HepG2 (cell line): Measurements from ENCODE around the gene MGA. TPM values are rescaled to one million over a fixed set of nuclear protein-coding genes. Genes with fewer than 3 reads are reported as not detected.

Experiments
- ATAC-seq: fragments of 200-7000 bp; cut with Tn5 transposase; 3 replicates; pipeline ENCODE4 v1.9.1; 2020; ENCODE audit warnings: mild to moderate bottlenecking, moderate library complexity
- BruUV-seq: library from RNA; stranded (reverse); fragments of 400-500 nt; replicated peaks from 2 replicates; lab custom pipeline; 2021; lab: Mats Ljungman, UMichigan
- CTCF ChIA-PET: fragments of 300-600 bp; formaldehyde crosslinking; extraction: SDS; loops from one replicate; lab custom pipeline; 2021; ENCODE audit warnings: low total read pairs, inconsistent platforms, low intra/inter-chr PET ratio; lab: Yijun Ruan, JAX
- POLR2A ChIA-PET: fragments of 350-600 bp; sonication (Branson Sonifier 250); formaldehyde crosslinking; loops from one replicate; lab custom pipeline; 2020; ENCODE audit warnings: antibody characterized with exemption, inconsistent platforms; lab: Yijun Ruan, JAX
- DNase-seq: peaks from one replicate; pipeline ENCODE4 v3.0.0-alpha.2; 2015; ENCODE audit warnings: low spot score
- FAIRE-seq: peaks from 3 replicates; lab custom pipeline; 2011; peaks lifted over from hg19 to GRCh38; lab: Jason Lieb, UNC
- H2AFZ ChIP-seq: one replicate; pipeline ENCODE4 v1.6.1; 2011; ENCODE audit warnings: low read length, inconsistent platforms
- H3K27ac ChIP-seq: fragments of 300-600 bp; 3 replicates; pipeline ENCODE4 v1.8.0; 2011; ENCODE audit warnings: mixed run types, mild to moderate bottlenecking, mixed read lengths, low read length, inconsistent platforms; ENCODE audit not compliant: insufficient read depth; ENCODE audit errors: extremely low read length
- H3K27me3 ChIP-seq, 2 experiments: fragments of 200-600 bp in 1 of 2; 2 replicates in 1 of 2; 3 replicates in 1 of 2; pipeline versions ENCODE4 v1.6.0 to v1.8.0; 2011; ENCODE audit warnings: low read length in 2 of 2, mild to moderate bottlenecking in 2 of 2, moderate library complexity in 2 of 2, inconsistent platforms in 1 of 2; ENCODE audit not compliant: insufficient read depth in 2 of 2, control insufficient read depth in 1 of 2
- H3K36me3 ChIP-seq, 2 experiments: fragments of 200-600 bp in 1 of 2; replicated peaks in 1 of 2; 2 replicates in 1 of 2; 3 replicates in 1 of 2; pipeline versions ENCODE4 v1.5.1 to v1.8.0; 2011; ENCODE audit warnings: low read length in 2 of 2, inconsistent platforms in 1 of 2; ENCODE audit not compliant: insufficient read depth in 2 of 2, control insufficient read depth in 1 of 2
- H3K4me1 ChIP-seq: 2 replicates; pipeline ENCODE4 v1.5.1; 2012; ENCODE audit warnings: low read length, inconsistent platforms; ENCODE audit not compliant: insufficient read depth
- H3K4me2 ChIP-seq: 2 replicates; pipeline ENCODE4 v1.6.0; 2011; ENCODE audit warnings: low read depth, low read length, inconsistent platforms
- H3K4me3 ChIP-seq, 3 experiments: fragments of 200-600 bp in 1 of 3; sonication (generic), shearing (Covaris generic) in 1 of 3; replicated peaks in 1 of 3; 2 replicates each; pipeline ENCODE4 v1.5.1; 2011 to 2016; ENCODE audit warnings: low read length in 3 of 3, inconsistent platforms in 2 of 3, low read depth in 2 of 3, mild to moderate bottlenecking in 2 of 3, control low read depth in 1 of 3, mixed read lengths in 1 of 3; ENCODE audit not compliant: insufficient read depth in 1 of 3
- H3K79me2 ChIP-seq: one replicate; pipeline ENCODE4 v1.6.1; 2011; ENCODE audit warnings: low read length, inconsistent platforms; ENCODE audit not compliant: insufficient read depth
- H3K9ac ChIP-seq: 2 replicates; pipeline ENCODE4 v1.6.0; 2011; ENCODE audit warnings: mild to moderate bottlenecking, low read depth, low read length, inconsistent platforms; ENCODE audit not compliant: insufficient read depth
- H3K9me3 ChIP-seq: 2 replicates; pipeline ENCODE4 v1.5.1; 2012; ENCODE audit warnings: mild to moderate bottlenecking, low read length
- H4K20me1 ChIP-seq: 2 replicates; pipeline ENCODE4 v1.6.0; 2011; ENCODE audit warnings: inconsistent platforms, mild to moderate bottlenecking, low read length, moderate library complexity; ENCODE audit not compliant: insufficient read depth
- FOXK1 ChIP-seq: sonication (generic); formaldehyde crosslinking; IDR thresholded peaks from 2 replicates; pipeline ENCODE4 v1.4.0; 2020; ENCODE audit warnings: low read depth, missing genetic modification reagents, borderline replicate concordance
- FOXP4 ChIP-seq: sonication (generic); formaldehyde crosslinking; IDR thresholded peaks from 2 replicates; pipeline ENCODE4 v1.4.0; 2020; ENCODE audit warnings: missing genetic modification reagents
- GATA4 ChIP-seq: sonication (generic); IDR thresholded peaks from 2 replicates; pipeline ENCODE4 v1.6.1; 2016; ENCODE audit warnings: antibody characterized with exemption, low read depth, borderline replicate concordance
- NFKBIZ ChIP-seq: IDR thresholded peaks from 2 replicates; pipeline ENCODE4 v1.6.1; 2018; ENCODE audit warnings: missing genetic modification reagents, missing compliant biosample characterization
- PRDM10 ChIP-seq: sonication (generic); formaldehyde crosslinking; IDR thresholded peaks from 2 replicates; pipeline ENCODE4 v1.4.0; 2020; ENCODE audit warnings: low read depth, missing genetic modification reagents
- SALL2 ChIP-seq: sonication (generic); formaldehyde crosslinking; IDR thresholded peaks from 2 replicates; pipeline ENCODE4 v1.8.1; 2023; ENCODE audit warnings: mild to moderate bottlenecking, missing genetic modification reagents, inconsistent platforms
- SRY ChIP-seq: sonication (generic); formaldehyde crosslinking; IDR thresholded peaks from 2 replicates; pipeline ENCODE4 v1.8.0; 2022; ENCODE audit warnings: mild to moderate bottlenecking, missing genetic modification reagents
- SUZ12 ChIP-seq: fragments of 150-350 bp; IDR thresholded peaks from 2 replicates; pipeline ENCODE4 v1.6.1; 2014; ENCODE audit warnings: low read depth, low read length
- TOPORS ChIP-seq: sonication (generic); formaldehyde crosslinking; IDR thresholded peaks from 2 replicates; pipeline ENCODE4 v1.8.0; 2023; ENCODE audit warnings: mild to moderate bottlenecking, missing genetic modification reagents
- WIZ ChIP-seq: sonication (generic); formaldehyde crosslinking; IDR thresholded peaks from 2 replicates; pipeline ENCODE4 v1.5.1; 2020; ENCODE audit warnings: mild to moderate bottlenecking, missing genetic modification reagents
- ZBTB10 ChIP-seq: sonication (generic); formaldehyde crosslinking; IDR thresholded peaks from 2 replicates; pipeline ENCODE4 v1.4.0; 2020; ENCODE audit warnings: missing genetic modification reagents, borderline replicate concordance
- ZFP36 ChIP-seq: fragments of 150-350 bp; IDR thresholded peaks from 2 replicates; pipeline ENCODE4 v1.6.1; 2018; ENCODE audit warnings: borderline replicate concordance, low read length, low read depth; ENCODE audit not compliant: partially characterized antibody
- ZNF775 ChIP-seq: sonication (generic); formaldehyde crosslinking; IDR thresholded peaks from 2 replicates; pipeline ENCODE4 v1.4.0; 2020; ENCODE audit warnings: missing genetic modification reagents, mild to moderate bottlenecking, moderate library complexity, borderline replicate concordance
- ZNF878 ChIP-seq: sonication (generic); formaldehyde crosslinking; IDR thresholded peaks from 2 replicates; pipeline ENCODE4 v1.8.1; 2023; ENCODE audit warnings: mild to moderate bottlenecking, missing genetic modification reagents, moderate library complexity
- ZSCAN31 ChIP-seq: sonication (generic); formaldehyde crosslinking; IDR thresholded peaks from 2 replicates; pipeline ENCODE4 v1.5.0; 2020; ENCODE audit warnings: low read depth, mild to moderate bottlenecking, missing genetic modification reagents
- WGBS: methylation state at CpG from one replicate; pipeline ENCODE4 v1.1.6; 2017; ENCODE audit warnings: low lambda C conversion rate; 5-methylcytosine and 5-hydroxymethylcytosine counted together
- in situ Hi-C: cut with HindIII; loops from 2 replicates; pipeline ENCODE4 v1.10.0; 2017; ENCODE audit warnings: low pct_unique_long_range_greater_than_20kb; ENCODE audit not compliant: extremely low pct_ligation_motif_present
- intact Hi-C: fragments of 100-400 bp; cut with micrococcal nuclease; formaldehyde crosslinking; loops from one replicate; pipeline ENCODE4 v1.10.0; 2022; ENCODE audit not compliant: unreplicated experiment
- polyA plus RNA-seq, 8 experiments: library from polyadenylated mRNA; depleted of rRNA in 3 of 8; stranded (reverse) in 7 of 8; unstranded in 1 of 8; fragments of >200 nt; fragmentation: Illumina TruSeq in 4 of 8; extraction: Trizol in 4 of 8; gene quantifications; 2 replicates each; pipeline versions ENCODE4 v1.2.1 to v1.2.3, GENCODE V29; 2011 to 2016; ENCODE audit warnings: low read depth in 4 of 8, missing spikeins in 1 of 8, mixed read lengths in 1 of 8; ENCODE audit not compliant: insufficient read depth in 1 of 8
- total RNA-seq, 5 experiments: library from RNA; depleted of rRNA; stranded (reverse); fragments of >200 nt; fragmentation: Illumina TruSeq; extraction: Trizol; gene quantifications; 2 replicates each; pipeline ENCODE4 v1.2.3, GENCODE V29; 2016; ENCODE audit warnings: low read depth in 1 of 5

Gene MGA
- total and polyA plus RNA-seq, 2 of the 13 experiments (the other 11 are each of a cell fraction or from before 2014, with no cell fraction given) = 5.3 to 59.0 TPM

GRCh38 chr15:41656188-41656587, 4.0 kb upstream of the MGA start (continued):
- no peak for TF ChIP-seq PRDM10 (CRISPR knock-in tag)
- TF ChIP-seq ZNF775 (CRISPR knock-in tag) = no peak

- Histone ChIP-seq H2AFZ (no peak overlapping the region), H3K27ac (peak overlapping the region; percentile 1), H4K20me1 (peaks cover 23% of the 10 kb centered on the region), H3K4me3 (no peak overlapping the region), H3K9me3 (no peaks in the 10 kb centered on the region), H3K4me1 (peaks cover 50% of the 10 kb centered on the region), H3K4me2 (no peak overlapping the region), H3K36me3 (no peaks in the 10 kb centered on the region; a peak in 1 of 5 replicates), H3K79me2 (peaks cover 64% of the 10 kb centered on the region), H3K27me3 (no peaks in the 10 kb centered on the region; a peak in 1 of 5 replicates), H3K9ac (no peak overlapping the region)
- intact Hi-C loops = no loop called here
- ATAC-seq = no peak
- 79% methylated on average over 1 of the region's 1 CpG for WGBS
- no TSS peak for BruUV-seq
- ChIA-PET POLR2A (no interaction called here), CTCF (no interaction called here)
- no peak for FAIRE-seq
- no peak for DNase-seq
- in situ Hi-C loops = no loop called here
- TF ChIP-seq ZFP36 (no peak), ZSCAN31 (CRISPR knock-in tag) (no peak), NFKBIZ (CRISPR knock-in tag) (no peak), GATA4 (no peak), FOXP4 (no peak), FOXK1 (no peak), WIZ (CRISPR knock-in tag) (no peak), ZNF878 (no peak), SALL2 (CRISPR knock-in tag) (no peak), SRY (CRISPR knock-in tag) (no peak), SUZ12 (no peak), TOPORS (CRISPR knock-in tag) (no peak), ZBTB10 (CRISPR knock-in tag) (no peak)
These were observed 1.5 kb upstream of the MGA start for GRCh38 chr15:41658689-41659088.
